CD14-positive monocyte (primary cell): Measurements from ENCODE around the gene PROKR1. TPM values are rescaled to one million over a fixed set of nuclear protein-coding genes. Genes with fewer than 3 reads are reported as not detected.
"Not testable (repeated sequence)": the region's sequence is repeated elsewhere in the genome, so short reads cannot be mapped to it uniquely, and the experiment has no call there.

Source experiments
- DNase-seq, 3 donors: peaks; one replicate each; pipeline ENCODE4 v3.0.0-alpha.2; 2011 to 2022
- H2AFZ ChIP-seq: 2 replicates; pipeline ENCODE4 v1.6.0; 2012; ENCODE audit warnings: mild to moderate bottlenecking, low read depth, low read length, inconsistent platforms; ENCODE audit not compliant: insufficient read depth, poor library complexity, severe bottlenecking
- H3K27ac ChIP-seq, 2 donors: 1 replicate in 1 of 2; 2 replicates in 1 of 2; pipeline ENCODE4 v1.5.1; 2012 to 2013; ENCODE audit warnings: low read length in 2 of 2, control low read depth in 1 of 2, inconsistent platforms in 1 of 2, low read depth in 1 of 2, mild to moderate bottlenecking in 1 of 2
- H3K27me3 ChIP-seq, 2 donors: one replicate each; pipeline versions ENCODE4 v1.6.0 to v1.6.1; 2011 to 2013; ENCODE audit warnings: low read length in 2 of 2; ENCODE audit not compliant: control insufficient read depth in 2 of 2, insufficient read depth in 2 of 2
- H3K36me3 ChIP-seq, 2 donors: replicated peaks in 1 of 2; 1 replicate in 1 of 2; 2 replicates in 1 of 2; pipeline versions ENCODE4 v1.5.1 to v1.6.1; 2012 to 2013; ENCODE audit warnings: low read length in 2 of 2, control low read depth in 1 of 2, inconsistent platforms in 1 of 2, mild to moderate bottlenecking in 1 of 2; ENCODE audit not compliant: insufficient read depth in 2 of 2, control insufficient read depth in 1 of 2
- H3K4me1 ChIP-seq, 2 donors: 1 replicate in 1 of 2; 2 replicates in 1 of 2; pipeline versions ENCODE4 v1.5.1 to v1.6.1; 2012 to 2013; ENCODE audit warnings: low read length in 2 of 2, control low read depth in 1 of 2, inconsistent platforms in 1 of 2, mild to moderate bottlenecking in 1 of 2, moderate library complexity in 1 of 2; ENCODE audit not compliant: insufficient read depth in 2 of 2, control insufficient read depth in 1 of 2
- H3K4me2 ChIP-seq: replicated peaks from 2 replicates; pipeline ENCODE3; 2012; ENCODE audit warnings: low read length, moderate library complexity, mild to moderate bottlenecking; ENCODE audit not compliant: poor library complexity, severe bottlenecking; ENCODE audit errors: extremely low read depth
- H3K4me3 ChIP-seq, 3 experiments: fragments of 200-600 bp in 1 of 3; sonication (generic) in 1 of 3; replicated peaks in 1 of 3; 1 replicate in 2 of 3; 2 replicates in 1 of 3; pipeline ENCODE4 v1.5.1; 2011 to 2013; ENCODE audit warnings: low read length in 3 of 3, mild to moderate bottlenecking in 3 of 3, control low read depth in 2 of 3, low read depth in 2 of 3, inconsistent platforms in 1 of 3, moderate library complexity in 1 of 3
- H3K79me2 ChIP-seq: 2 replicates; pipeline ENCODE4 v1.6.0; 2012; ENCODE audit warnings: mild to moderate bottlenecking, control low read depth, inconsistent platforms, low read length, moderate library complexity; ENCODE audit not compliant: insufficient read depth
- H3K9ac ChIP-seq: 2 replicates; pipeline ENCODE4 v1.6.0; 2017; ENCODE audit warnings: low read length, mild to moderate bottlenecking; ENCODE audit not compliant: insufficient read depth, poor library complexity, severe bottlenecking
- H3K9me3 ChIP-seq, 2 donors: replicated peaks in 1 of 2; 1 replicate in 1 of 2; 2 replicates in 1 of 2; pipeline versions ENCODE4 v1.5.1 to v1.6.1; 2012 to 2013; ENCODE audit warnings: low read length in 2 of 2, control low read depth in 1 of 2; ENCODE audit not compliant: control insufficient read depth in 1 of 2, insufficient read depth in 1 of 2
- H4K20me1 ChIP-seq: 2 replicates; pipeline ENCODE4 v1.6.0; 2012; ENCODE audit warnings: mild to moderate bottlenecking, low read length, control low read depth, moderate library complexity; ENCODE audit not compliant: insufficient read depth
- H3K27ac Mint-ChIP-seq, 7 donors: one replicate each; pipeline ENCODE4 v1.8.0; 2020; ENCODE audit warnings: mild to moderate bottlenecking in 7 of 7, mixed read lengths in 7 of 7, moderate library complexity in 6 of 7, inconsistent platforms in 2 of 7
- H3K27me3 Mint-ChIP-seq, 3 donors: one replicate each; pipeline ENCODE4 v1.8.0; 2021 to 2022; ENCODE audit warnings: low read depth in 3 of 3, mild to moderate bottlenecking in 3 of 3, mixed read lengths in 3 of 3, moderate library complexity in 3 of 3, inconsistent platforms in 1 of 3
- H3K36me3 Mint-ChIP-seq, 2 donors: one replicate each; pipeline ENCODE4 v1.8.0; 2020; ENCODE audit warnings: mixed read lengths in 2 of 2, inconsistent platforms in 1 of 2, mild to moderate bottlenecking in 1 of 2
- H3K4me1 Mint-ChIP-seq: one replicate; pipeline ENCODE4 v1.8.0; 2020; ENCODE audit warnings: mild to moderate bottlenecking, mixed read lengths
- H3K4me3 Mint-ChIP-seq, 2 donors: one replicate each; pipeline ENCODE4 v1.8.0; 2020; ENCODE audit warnings: mild to moderate bottlenecking in 2 of 2, mixed read lengths in 2 of 2, moderate library complexity in 1 of 2
- H3K9me3 Mint-ChIP-seq, 7 donors: one replicate each; pipeline ENCODE4 v1.8.0; 2020 to 2022; ENCODE audit warnings: mixed read lengths in 7 of 7, mild to moderate bottlenecking in 6 of 7, moderate library complexity in 6 of 7, inconsistent platforms in 2 of 7
- WGBS: methylation state at CpG from one replicate; pipeline ENCODE4 v1.1.5; 2013; ENCODE audit warnings: missing lambda C conversion rate; ENCODE audit not compliant: insufficient coverage; 5-methylcytosine and 5-hydroxymethylcytosine counted together
- intact Hi-C, 2 donors: fragments of 100-400 bp; cut with micrococcal nuclease; formaldehyde crosslinking; loops; one replicate each; pipeline versions ENCODE4 v1.15.0 to v1.15.1; 2023
- polyA plus RNA-seq, 3 donors: library from polyadenylated mRNA; depleted of rRNA in 1 of 3; unstranded in 2 of 3; stranded (reverse) in 1 of 3; fragments of 300-500 nt in 2 of 3; fragments of >200 nt in 1 of 3; fragmentation: Illumina TruSeq in 2 of 3; gene quantifications; 1 replicate in 2 of 3; 2 replicates in 1 of 3; pipeline ENCODE4 v1.2.3, GENCODE V29; 2012 to 2021
- TF ChIP-seq, protein P1 (sequence below): fragments of 200-600 bp; IDR thresholded peaks from one replicate; pipeline ENCODE4 v1.8.0; 2022; ENCODE audit warnings: antibody characterized with exemption, mild to moderate bottlenecking

The PROKR1 gene
- polyA plus RNA-seq, 3 donors, result 0.01 TPM; not detected in 2

DNA sequence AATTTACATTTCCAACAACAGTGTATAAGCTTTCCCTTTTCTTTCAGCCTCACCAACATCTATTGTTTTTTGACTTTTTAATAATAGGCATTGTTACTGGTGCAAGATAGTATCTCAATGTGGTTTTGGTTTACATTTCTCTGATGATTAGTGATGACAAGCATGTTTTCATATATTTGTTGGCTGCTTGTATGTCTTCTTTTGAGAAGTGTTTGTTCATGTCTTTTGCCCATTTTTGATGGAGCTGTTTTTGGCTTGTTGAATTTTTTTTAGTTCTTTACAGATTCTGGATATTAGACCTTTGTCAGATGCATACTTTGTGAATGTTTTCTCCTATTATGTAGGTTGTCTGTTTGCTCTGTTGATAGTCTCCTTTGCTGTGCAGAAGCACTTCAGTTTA, 32.1 kb downstream of the PROKR1 start:
- no peaks in the 10 kb centered on the region for H3K79me2 ChIP-seq
- H3K4me3 Mint-ChIP-seq, result no peak overlapping the region
- H3K27ac Mint-ChIP-seq, result no peak overlapping the region
- peaks cover 0 to 2% of the 10 kb centered on the region in 2 donors for H3K9me3 ChIP-seq
- no peak overlapping the region for H3K4me2 ChIP-seq
- peaks cover 0 to 3% (median 2%) of the 10 kb centered on the region in 3 donors for H3K27me3 Mint-ChIP-seq
- no peak overlapping the region for H2AFZ ChIP-seq
- H3K27ac ChIP-seq, result no peak overlapping the region
- H3K27me3 ChIP-seq, result no peaks in the 10 kb centered on the region
- no peak overlapping the region for H3K9ac ChIP-seq
- no peak for DNase-seq
- H3K4me1 Mint-ChIP-seq, result peaks cover 6% of the 10 kb centered on the region
- no peaks in the 10 kb centered on the region for H4K20me1 ChIP-seq
- H3K4me1 ChIP-seq, result no peaks in the 10 kb centered on the region
- intact Hi-C loops, result no loop called here
- H3K9me3 Mint-ChIP-seq, result peaks cover 8 to 21% (median 10%) of the 10 kb centered on the region in 7 donors
- H3K36me3 ChIP-seq, result no peaks in the 10 kb centered on the region
- no peak overlapping the region for H3K4me3 ChIP-seq
- TF ChIP-seq, protein P1, sequence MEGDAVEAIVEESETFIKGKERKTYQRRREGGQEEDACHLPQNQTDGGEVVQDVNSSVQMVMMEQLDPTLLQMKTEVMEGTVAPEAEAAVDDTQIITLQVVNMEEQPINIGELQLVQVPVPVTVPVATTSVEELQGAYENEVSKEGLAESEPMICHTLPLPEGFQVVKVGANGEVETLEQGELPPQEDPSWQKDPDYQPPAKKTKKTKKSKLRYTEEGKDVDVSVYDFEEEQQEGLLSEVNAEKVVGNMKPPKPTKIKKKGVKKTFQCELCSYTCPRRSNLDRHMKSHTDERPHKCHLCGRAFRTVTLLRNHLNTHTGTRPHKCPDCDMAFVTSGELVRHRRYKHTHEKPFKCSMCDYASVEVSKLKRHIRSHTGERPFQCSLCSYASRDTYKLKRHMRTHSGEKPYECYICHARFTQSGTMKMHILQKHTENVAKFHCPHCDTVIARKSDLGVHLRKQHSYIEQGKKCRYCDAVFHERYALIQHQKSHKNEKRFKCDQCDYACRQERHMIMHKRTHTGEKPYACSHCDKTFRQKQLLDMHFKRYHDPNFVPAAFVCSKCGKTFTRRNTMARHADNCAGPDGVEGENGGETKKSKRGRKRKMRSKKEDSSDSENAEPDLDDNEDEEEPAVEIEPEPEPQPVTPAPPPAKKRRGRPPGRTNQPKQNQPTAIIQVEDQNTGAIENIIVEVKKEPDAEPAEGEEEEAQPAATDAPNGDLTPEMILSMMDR, result no peak
- no peaks in the 10 kb centered on the region for H3K36me3 Mint-ChIP-seq

DNA sequence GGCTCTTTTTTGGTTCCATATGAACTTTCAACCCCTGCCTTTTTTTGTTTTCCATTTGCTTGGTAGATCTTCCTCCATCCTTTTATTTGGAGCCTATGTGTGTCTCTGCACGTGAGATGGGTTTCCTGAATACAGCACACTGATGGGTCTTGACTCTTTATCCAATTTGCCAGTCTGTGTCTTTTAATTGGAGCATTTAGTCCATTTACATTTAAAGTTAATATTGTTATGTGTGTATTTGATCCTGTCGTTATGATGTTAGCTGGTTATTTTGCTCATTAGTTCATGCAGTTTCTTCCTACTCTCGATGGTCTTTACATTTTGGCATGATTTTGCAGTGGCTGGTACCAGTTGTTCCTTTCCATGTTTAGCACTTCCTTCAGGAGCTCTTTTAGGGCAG, 34.5 kb downstream of the PROKR1 start:
- H3K4me3 Mint-ChIP-seq, H3K9ac ChIP-seq, H3K36me3 ChIP-seq, H4K20me1 ChIP-seq, H3K27me3 ChIP-seq, H3K4me1 Mint-ChIP-seq, H3K36me3 Mint-ChIP-seq, H2AFZ ChIP-seq, H3K4me3 ChIP-seq, H3K4me2 ChIP-seq, H3K4me1 ChIP-seq, H3K9me3 ChIP-seq, H3K27ac ChIP-seq, intact Hi-C loops, H3K27me3 Mint-ChIP-seq, DNase-seq, H3K27ac Mint-ChIP-seq, H3K79me2 ChIP-seq: not testable (repeated sequence)
- no CpG with 5 or more reads among the region's 3 CpGs for WGBS
- H3K9me3 Mint-ChIP-seq, result peaks cover 8 to 17% (median 14%) of the 10 kb centered on the region in 7 donors

DNA sequence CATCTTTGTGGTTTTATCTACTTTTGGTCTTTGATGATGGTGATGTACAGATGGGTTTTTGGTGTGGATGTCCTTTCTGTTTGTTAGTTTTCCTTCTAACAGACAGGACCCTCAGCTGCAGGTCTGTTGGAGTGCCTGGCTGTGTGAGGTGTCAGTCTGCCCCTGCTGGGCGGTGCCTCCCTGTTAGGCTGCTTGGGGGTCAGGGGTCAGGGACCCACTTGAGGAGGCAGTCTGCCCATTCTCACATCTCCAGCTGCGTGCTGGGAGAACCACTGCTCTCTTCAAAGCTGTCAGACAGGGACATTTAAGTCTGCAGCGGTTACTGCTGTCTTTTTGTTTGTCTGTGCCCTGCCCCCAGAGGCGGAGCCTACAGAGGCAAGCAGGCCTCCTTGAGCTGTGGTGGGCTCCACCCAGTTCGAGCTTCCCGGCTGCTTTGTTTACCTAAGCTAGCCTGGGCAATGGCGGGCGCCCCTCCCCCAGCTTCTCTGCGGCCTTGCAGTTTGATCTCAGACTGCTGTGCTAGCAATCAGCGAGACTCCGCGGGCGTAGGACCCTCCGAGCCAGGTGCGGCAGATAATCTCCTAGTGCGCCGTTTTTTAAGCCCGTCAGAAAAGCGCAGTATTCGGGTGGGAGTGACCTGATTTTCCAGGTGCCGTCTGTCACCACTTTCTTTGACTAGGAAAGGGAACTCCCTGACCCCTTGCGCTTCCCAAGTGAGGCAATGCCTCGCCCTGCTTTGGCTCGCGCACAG, 36.0 kb downstream of the PROKR1 start:
- H3K9me3 ChIP-seq, H2AFZ ChIP-seq, H3K9ac ChIP-seq, H3K4me2 ChIP-seq, H3K36me3 ChIP-seq, H3K36me3 Mint-ChIP-seq, H3K4me1 Mint-ChIP-seq, intact Hi-C loops, H3K27me3 ChIP-seq, H3K4me3 ChIP-seq, H3K27me3 Mint-ChIP-seq, H3K79me2 ChIP-seq, H3K27ac ChIP-seq, DNase-seq, H3K4me1 ChIP-seq, H4K20me1 ChIP-seq: not testable (repeated sequence)
- Mint-ChIP-seq H3K4me3 (peak overlapping the region in 1 of 2 donors; percentile 73), H3K9me3 (peaks cover 8 to 17% (median 12%) of the 10 kb centered on the region in 7 donors), H3K27ac (peak overlapping the region in 4 of 7 donors; percentile 41 to 60 (median 57))
- WGBS, result 97% methylated on average over 11 of the region's 25 CpGs

DNA sequence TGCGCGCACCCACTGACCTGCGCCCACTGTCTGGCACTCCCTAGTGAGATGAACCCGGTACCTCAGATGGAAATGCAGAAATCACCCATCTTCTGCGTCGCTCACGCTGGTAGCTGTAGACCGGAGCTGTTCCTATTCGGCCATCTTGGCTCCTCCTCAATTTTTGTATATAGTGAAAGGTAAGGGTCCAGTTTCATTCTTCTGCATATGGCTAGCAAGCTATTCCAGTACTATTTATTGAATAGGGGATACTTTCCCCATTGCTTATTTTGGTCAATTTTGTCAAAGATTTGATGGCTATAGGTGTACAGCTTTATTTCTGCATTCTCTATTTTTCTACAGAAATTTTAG, 36.5 kb downstream of the PROKR1 start:
- H3K79me2 ChIP-seq, H3K27ac ChIP-seq, H3K9ac ChIP-seq, H3K36me3 Mint-ChIP-seq, H3K27me3 ChIP-seq, H3K4me3 ChIP-seq, intact Hi-C loops, H3K36me3 ChIP-seq, H3K4me1 Mint-ChIP-seq, H2AFZ ChIP-seq, H3K4me1 ChIP-seq, DNase-seq, H3K4me2 ChIP-seq, H3K27me3 Mint-ChIP-seq, H3K9me3 ChIP-seq, H4K20me1 ChIP-seq: not testable (repeated sequence)
- H3K4me3 Mint-ChIP-seq, result peak overlapping the region in 1 of 2 donors; percentile 73
- H3K9me3 Mint-ChIP-seq, result peaks cover 8 to 15% (median 10%) of the 10 kb centered on the region in 7 donors
- H3K27ac Mint-ChIP-seq, result peak overlapping the region in 3 of 7 donors; percentile 57 to 60 (median 57)
- WGBS, result no CpG with 5 or more reads among the region's 9 CpGs
